Gastroesophageal sphincter (tissue), 3 donors: Measurements from ENCODE around the gene GCDH.

Source experiments
- EP300 ChIP-seq: sonication (generic); formaldehyde crosslinking; IDR thresholded peaks from one replicate; pipeline ENCODE4 v1.6.1; 2017; ENCODE audit warnings: antibody characterized with exemption, mild to moderate bottlenecking
- POLR2A ChIP-seq, 2 donors: fragments of 450-650 bp; IDR thresholded peaks; one replicate each; pipeline ENCODE4 v1.6.1; 2017; ENCODE audit warnings: antibody characterized with exemption in 2 of 2, mild to moderate bottlenecking in 2 of 2, moderate library complexity in 1 of 2
- POLR2AphosphoS5 ChIP-seq: sonication (generic); formaldehyde crosslinking; IDR thresholded peaks from one replicate; pipeline ENCODE4 v1.6.1; 2017; ENCODE audit warnings: antibody characterized with exemption
- TF ChIP-seq, protein P1 (sequence below), 4 experiments: fragments of 200-600 bp in 2 of 4; fragments of 450-650 bp in 2 of 4; sonication (generic) in 1 of 4; IDR thresholded peaks; one replicate each; pipeline ENCODE4 v1.5.1; 2017 to 2019; ENCODE audit warnings: antibody characterized with exemption in 4 of 4, mild to moderate bottlenecking in 2 of 4, moderate library complexity in 2 of 4

DNA sequence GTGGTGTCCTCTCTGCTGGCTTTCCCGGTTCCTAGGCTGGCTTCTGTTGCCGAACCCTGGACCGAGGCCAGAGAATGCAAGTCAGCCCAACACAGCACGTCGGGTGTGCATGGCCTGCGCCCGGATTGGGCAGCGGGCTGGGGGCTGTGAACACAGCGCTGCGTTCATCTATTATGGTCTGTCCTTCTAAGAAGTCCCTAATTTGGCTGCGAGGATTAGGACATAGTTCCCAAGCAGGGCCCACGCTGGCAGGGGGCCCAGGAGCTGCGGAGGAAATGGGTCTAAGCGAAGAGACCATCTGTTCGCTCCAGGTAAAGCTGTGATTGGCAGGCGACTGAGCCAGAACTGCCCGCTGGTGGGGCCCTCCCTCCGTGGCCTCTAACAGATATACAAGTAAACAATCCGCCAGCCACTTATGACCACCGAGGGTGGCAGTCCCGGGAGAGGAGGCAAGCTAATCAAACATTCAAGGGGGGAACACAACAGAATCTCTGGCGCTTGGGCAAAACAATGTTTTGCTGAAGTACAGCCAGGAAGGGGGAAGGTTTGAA lies 22.1 kb downstream of the GCDH start:
- TF ChIP-seq POLR2A (IDR thresholded peaks at IDR 0.05) = no peak
- TF ChIP-seq EP300 = no peak
- TF ChIP-seq, protein P1, sequence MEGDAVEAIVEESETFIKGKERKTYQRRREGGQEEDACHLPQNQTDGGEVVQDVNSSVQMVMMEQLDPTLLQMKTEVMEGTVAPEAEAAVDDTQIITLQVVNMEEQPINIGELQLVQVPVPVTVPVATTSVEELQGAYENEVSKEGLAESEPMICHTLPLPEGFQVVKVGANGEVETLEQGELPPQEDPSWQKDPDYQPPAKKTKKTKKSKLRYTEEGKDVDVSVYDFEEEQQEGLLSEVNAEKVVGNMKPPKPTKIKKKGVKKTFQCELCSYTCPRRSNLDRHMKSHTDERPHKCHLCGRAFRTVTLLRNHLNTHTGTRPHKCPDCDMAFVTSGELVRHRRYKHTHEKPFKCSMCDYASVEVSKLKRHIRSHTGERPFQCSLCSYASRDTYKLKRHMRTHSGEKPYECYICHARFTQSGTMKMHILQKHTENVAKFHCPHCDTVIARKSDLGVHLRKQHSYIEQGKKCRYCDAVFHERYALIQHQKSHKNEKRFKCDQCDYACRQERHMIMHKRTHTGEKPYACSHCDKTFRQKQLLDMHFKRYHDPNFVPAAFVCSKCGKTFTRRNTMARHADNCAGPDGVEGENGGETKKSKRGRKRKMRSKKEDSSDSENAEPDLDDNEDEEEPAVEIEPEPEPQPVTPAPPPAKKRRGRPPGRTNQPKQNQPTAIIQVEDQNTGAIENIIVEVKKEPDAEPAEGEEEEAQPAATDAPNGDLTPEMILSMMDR (IDR thresholded peaks at IDR 0.05) = no peak
- TF ChIP-seq POLR2AphosphoS5 = peak; percentile 60
